ENCODE measurements around the gene ZYX. TPM values are rescaled to one million over a fixed set of nuclear protein-coding genes. Genes with fewer than 3 reads are reported as not detected.

The ZYX gene
- total and polyA plus RNA-seq, 2 of the 13 experiments (the other 11 are each of a cell fraction or from before 2014, with no cell fraction given), result 9.9 to 13.7 TPM

GRCh38 chr7:143380646-143381426, at the start of gene ZYX (continued):
- TF ChIP-seq, protein P1, sequence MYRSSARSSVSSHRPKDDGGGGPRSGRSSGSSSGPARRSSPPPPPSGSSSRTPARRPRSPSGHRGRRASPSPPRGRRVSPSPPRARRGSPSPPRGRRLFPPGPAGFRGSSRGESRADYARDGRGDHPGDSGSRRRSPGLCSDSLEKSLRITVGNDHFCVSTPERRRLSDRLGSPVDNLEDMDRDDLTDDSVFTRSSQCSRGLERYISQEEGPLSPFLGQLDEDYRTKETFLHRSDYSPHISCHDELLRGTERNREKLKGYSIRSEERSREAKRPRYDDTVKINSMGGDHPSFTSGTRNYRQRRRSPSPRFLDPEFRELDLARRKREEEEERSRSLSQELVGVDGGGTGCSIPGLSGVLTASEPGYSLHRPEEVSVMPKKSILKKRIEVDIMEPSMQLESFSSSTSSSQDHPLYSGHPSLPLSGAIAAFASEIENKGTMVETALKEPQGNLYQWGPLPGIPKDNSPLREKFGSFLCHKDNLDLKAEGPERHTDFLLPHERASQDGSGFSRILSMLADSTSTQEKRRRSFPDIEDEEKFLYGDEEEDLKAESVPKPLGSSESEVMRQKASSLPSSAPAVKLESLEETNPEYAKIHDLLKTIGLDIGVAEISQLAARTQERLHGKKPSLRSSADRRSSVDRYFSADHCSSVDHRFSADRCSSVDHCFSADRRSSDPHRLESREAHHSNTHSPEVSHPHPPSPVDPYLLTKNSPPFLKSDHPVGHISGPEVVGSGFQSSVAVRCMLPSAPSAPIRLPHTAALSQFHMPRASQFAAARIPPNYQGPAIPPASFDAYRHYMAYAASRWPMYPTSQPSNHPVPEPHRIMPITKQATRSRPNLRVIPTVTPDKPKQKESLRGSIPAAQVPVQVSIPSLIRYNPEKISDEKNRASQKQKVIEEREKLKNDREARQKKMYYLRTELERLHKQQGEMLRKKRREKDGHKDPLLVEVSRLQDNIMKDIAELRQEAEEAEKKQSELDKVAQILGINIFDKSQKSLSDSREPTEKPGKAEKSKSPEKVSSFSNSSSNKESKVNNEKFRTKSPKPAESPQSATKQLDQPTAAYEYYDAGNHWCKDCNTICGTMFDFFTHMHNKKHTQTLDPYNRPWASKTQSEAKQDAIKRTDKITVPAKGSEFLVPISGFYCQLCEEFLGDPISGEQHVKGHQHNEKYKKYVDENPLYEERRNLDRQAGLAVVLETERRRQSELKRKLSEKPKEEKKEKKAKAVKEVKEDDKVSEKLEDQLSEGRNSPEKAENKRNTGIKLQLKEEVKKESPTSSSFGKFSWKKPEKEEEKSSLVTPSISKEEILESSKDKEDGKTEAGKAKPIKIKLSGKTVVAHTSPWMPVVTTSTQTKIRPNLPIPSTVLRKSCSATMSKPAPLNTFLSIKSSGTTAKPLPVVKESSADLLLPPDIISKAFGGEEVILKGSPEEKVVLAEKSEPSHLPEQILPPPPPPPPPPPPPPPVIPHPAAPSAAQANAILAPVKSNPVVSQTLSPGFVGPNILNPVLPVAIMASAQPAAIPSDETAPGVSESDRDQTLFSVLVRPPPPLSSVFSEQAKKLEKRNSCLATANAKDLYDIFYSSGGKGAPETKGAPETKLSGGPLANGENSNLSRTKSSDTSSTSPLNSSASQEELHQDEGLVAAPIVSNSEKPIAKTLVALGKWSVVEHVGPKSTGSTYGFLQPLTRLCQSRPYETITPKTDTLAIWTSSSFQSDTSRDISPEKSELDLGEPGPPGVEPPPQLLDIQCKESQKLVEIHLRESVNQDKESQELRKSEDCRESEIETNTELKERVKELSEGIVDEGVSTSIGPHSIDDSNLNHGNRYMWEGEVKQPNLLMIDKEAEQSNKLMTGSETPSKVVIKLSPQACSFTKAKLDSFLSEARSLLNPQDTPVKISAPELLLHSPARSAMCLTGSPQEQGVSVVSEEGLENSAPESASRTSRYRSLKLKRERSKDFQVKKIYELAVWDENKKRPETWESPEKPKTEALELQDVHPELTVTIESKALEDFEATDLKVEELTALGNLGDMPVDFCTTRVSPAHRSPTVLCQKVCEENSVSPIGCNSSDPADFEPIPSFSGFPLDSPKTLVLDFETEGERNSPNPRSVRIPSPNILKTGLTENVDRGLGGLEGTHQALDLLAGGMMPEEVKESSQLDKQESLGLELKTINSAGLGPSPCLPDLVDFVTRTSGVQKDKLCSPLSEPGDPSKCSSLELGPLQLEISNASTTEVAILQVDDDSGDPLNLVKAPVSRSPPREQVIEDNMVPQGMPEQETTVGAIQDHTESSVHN (CRISPR knock-in tag; IDR thresholded peaks at IDR 0.05), result no peak
- TF ChIP-seq, protein P2, sequence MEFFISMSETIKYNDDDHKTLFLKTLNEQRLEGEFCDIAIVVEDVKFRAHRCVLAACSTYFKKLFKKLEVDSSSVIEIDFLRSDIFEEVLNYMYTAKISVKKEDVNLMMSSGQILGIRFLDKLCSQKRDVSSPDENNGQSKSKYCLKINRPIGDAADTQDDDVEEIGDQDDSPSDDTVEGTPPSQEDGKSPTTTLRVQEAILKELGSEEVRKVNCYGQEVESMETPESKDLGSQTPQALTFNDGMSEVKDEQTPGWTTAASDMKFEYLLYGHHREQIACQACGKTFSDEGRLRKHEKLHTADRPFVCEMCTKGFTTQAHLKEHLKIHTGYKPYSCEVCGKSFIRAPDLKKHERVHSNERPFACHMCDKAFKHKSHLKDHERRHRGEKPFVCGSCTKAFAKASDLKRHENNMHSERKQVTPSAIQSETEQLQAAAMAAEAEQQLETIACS (CRISPR knock-in tag; IDR thresholded peaks at IDR 0.05), result no peak
- no peak for TF ChIP-seq ZNF773 (CRISPR knock-in tag; IDR thresholded peaks at IDR 0.05; ENCODE audit: borderline replicate concordance)
- TF ChIP-seq, protein P3, sequence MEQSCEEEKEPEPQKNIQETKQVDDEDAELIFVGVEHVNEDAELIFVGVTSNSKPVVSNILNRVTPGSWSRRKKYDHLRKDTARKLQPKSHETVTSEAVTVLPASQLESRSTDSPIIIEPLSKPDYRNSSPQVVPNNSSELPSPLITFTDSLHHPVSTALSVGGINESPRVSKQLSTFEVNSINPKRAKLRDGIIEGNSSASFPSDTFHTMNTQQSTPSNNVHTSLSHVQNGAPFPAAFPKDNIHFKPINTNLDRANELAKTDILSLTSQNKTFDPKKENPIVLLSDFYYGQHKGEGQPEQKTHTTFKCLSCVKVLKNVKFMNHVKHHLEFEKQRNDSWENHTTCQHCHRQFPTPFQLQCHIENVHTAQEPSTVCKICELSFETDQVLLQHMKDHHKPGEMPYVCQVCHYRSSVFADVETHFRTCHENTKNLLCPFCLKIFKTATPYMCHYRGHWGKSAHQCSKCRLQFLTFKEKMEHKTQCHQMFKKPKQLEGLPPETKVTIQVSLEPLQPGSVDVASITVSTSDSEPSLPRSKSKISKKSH (CRISPR knock-in tag; IDR thresholded peaks at IDR 0.05; ENCODE audit: borderline replicate concordance), result peak; percentile 61; the same call in 1 of the 2 replicates
- no peak for TF ChIP-seq ZNF589 (CRISPR knock-in tag; conservative IDR thresholded peaks at IDR 0.05)
- no peak for TF ChIP-seq STAG1 (CRISPR knock-in tag; IDR thresholded peaks at IDR 0.05)
- peak; percentile 23 for TF ChIP-seq RXRA (CRISPR knock-in tag; IDR thresholded peaks at IDR 0.05)
- no peak for TF ChIP-seq PTBP1 (IDR thresholded peaks at IDR 0.05; ENCODE audit: low read depth, low read length, poor library complexity, severe bottlenecking)
- no peak for TF ChIP-seq HOMEZ (CRISPR knock-in tag; IDR thresholded peaks at IDR 0.05; ENCODE audit: low read depth)
- TF ChIP-seq, protein P4, sequence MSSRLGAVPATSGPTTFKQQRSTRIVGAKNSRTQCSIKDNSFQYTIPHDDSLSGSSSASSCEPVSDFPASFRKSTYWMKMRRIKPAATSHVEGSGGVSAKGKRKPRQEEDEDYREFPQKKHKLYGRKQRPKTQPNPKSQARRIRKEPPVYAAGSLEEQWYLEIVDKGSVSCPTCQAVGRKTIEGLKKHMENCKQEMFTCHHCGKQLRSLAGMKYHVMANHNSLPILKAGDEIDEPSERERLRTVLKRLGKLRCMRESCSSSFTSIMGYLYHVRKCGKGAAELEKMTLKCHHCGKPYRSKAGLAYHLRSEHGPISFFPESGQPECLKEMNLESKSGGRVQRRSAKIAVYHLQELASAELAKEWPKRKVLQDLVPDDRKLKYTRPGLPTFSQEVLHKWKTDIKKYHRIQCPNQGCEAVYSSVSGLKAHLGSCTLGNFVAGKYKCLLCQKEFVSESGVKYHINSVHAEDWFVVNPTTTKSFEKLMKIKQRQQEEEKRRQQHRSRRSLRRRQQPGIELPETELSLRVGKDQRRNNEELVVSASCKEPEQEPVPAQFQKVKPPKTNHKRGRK (CRISPR knock-in tag; IDR thresholded peaks at IDR 0.05), result no peak
- peak; percentile 96 for TF ChIP-seq ZNF563 (CRISPR knock-in tag; IDR thresholded peaks at IDR 0.05)
- TF ChIP-seq MYC (CRISPR knock-in tag; IDR thresholded peaks at IDR 0.05; ENCODE audit: borderline replicate concordance), result 0 out of 2 replicates have a peak, but pooled peaks have one; percentile 17

Data from HepG2 (cell line).